A673 (cell line): ENCODE results near the gene PBXIP1.

Experiments used
- EZH2 ChIP-seq: fragments of 200-600 bp; sonication (generic); IDR thresholded peaks from 2 replicates; pipeline ENCODE4 v1.6.1; 2017; ENCODE audit warnings: borderline replicate concordance, low read depth, mild to moderate bottlenecking, mixed read lengths, antibody characterized with exemption, low read length; ENCODE audit not compliant: poor library complexity, severe bottlenecking
- TF ChIP-seq, protein P1 (sequence below): fragments of 300-800, 200-600 bp; sonication (generic); conservative IDR thresholded peaks from 2 replicates; pipeline ENCODE4 v1.5.1; 2017; ENCODE audit warnings: low read depth, mild to moderate bottlenecking, antibody characterized with exemption, low read length, moderate library complexity, mixed read lengths

DNA sequence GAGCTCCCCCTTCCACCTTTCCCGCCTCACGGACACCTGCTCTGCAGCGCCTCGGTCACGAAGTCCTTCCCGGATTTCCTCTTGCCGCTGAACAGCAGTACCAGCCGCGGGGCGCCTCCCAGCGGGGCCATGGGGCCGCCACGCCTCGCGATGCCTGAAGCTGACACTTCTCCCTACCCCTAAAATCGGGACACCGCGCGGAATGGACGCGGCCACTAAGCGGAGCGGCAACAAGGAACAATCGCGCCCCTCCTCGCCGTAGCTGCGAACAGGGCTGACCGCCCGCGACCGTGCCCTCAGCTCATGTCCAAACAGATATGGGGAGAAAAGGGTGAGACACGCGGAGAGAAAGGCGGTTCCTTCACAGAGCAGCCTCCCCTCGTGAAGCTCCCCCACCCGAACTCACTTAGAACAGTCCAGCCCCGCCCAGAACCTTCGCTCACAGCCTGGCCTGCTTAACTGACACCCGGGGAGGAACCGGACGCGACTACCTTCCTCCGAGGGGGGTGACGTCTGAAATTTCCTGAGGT, 19.3 kb downstream of the PBXIP1 start, which contains the start of gene PMVK:
- TF ChIP-seq, protein P1, sequence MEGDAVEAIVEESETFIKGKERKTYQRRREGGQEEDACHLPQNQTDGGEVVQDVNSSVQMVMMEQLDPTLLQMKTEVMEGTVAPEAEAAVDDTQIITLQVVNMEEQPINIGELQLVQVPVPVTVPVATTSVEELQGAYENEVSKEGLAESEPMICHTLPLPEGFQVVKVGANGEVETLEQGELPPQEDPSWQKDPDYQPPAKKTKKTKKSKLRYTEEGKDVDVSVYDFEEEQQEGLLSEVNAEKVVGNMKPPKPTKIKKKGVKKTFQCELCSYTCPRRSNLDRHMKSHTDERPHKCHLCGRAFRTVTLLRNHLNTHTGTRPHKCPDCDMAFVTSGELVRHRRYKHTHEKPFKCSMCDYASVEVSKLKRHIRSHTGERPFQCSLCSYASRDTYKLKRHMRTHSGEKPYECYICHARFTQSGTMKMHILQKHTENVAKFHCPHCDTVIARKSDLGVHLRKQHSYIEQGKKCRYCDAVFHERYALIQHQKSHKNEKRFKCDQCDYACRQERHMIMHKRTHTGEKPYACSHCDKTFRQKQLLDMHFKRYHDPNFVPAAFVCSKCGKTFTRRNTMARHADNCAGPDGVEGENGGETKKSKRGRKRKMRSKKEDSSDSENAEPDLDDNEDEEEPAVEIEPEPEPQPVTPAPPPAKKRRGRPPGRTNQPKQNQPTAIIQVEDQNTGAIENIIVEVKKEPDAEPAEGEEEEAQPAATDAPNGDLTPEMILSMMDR = peak; percentile 50; the same call in 1 of the 2 replicates
- TF ChIP-seq EZH2 = no peak
